DOHH2 (cell line): ENCODE results near the gene HLCS.

Experiments
- H3F3A ChIP-seq: fragments of 200-600 bp; sonication (generic), shearing (Covaris generic); 2 replicates; pipeline ENCODE4 v1.6.0; 2016; ENCODE audit warnings: antibody characterized with exemption, mild to moderate bottlenecking; ENCODE audit not compliant: control insufficient read depth, insufficient read depth
- H3K27ac ChIP-seq: fragments of 200-600 bp; sonication (generic); 2 replicates; pipeline ENCODE4 v1.5.1; 2014; ENCODE audit warnings: low read depth, mild to moderate bottlenecking, low read length, moderate library complexity
- H3K27me3 ChIP-seq: fragments of 200-600 bp; sonication (generic); 2 replicates; pipeline ENCODE4 v1.6.1; 2014; ENCODE audit warnings: mild to moderate bottlenecking, low read length, mixed read lengths; ENCODE audit not compliant: control insufficient read depth
- H3K36me3 ChIP-seq: fragments of 200-600 bp; sonication (generic); 2 replicates; pipeline ENCODE4 v1.6.1; 2014; ENCODE audit warnings: mild to moderate bottlenecking, low read length, moderate library complexity, mixed read lengths; ENCODE audit not compliant: control insufficient read depth
- H3K4me1 ChIP-seq: fragments of 200-600 bp; sonication (generic); 2 replicates; pipeline ENCODE4 v1.6.1; 2014; ENCODE audit warnings: mild to moderate bottlenecking, low read length, mixed read lengths; ENCODE audit not compliant: control insufficient read depth
- H3K4me2 ChIP-seq: fragments of 200-600 bp; sonication (generic); 2 replicates; pipeline ENCODE4 v1.6.0; 2014; ENCODE audit warnings: mild to moderate bottlenecking, low read length, moderate library complexity
- H3K4me3 ChIP-seq: fragments of 200-600 bp; sonication (generic); 2 replicates; pipeline ENCODE4 v1.5.1; 2014; ENCODE audit warnings: mild to moderate bottlenecking, low read length, mixed read lengths
- H3K79me2 ChIP-seq: fragments of 200-600 bp; sonication (generic); 2 replicates; pipeline ENCODE4 v1.6.1; 2014; ENCODE audit warnings: mild to moderate bottlenecking, low read length, mixed read lengths; ENCODE audit not compliant: control insufficient read depth
- H3K9me2 ChIP-seq: fragments of 200-600 bp; sonication (generic); replicated peaks from 2 replicates; pipeline ENCODE4 v1.6.1; 2014; ENCODE audit warnings: mild to moderate bottlenecking, low read length, mixed read lengths; ENCODE audit not compliant: control insufficient read depth
- H3K9me3 ChIP-seq: fragments of 200-600 bp; sonication (generic); 2 replicates; pipeline ENCODE4 v1.6.1; 2014; ENCODE audit warnings: antibody characterized with exemption, low read length, mixed read lengths; ENCODE audit not compliant: control insufficient read depth, insufficient read depth
- H4K20me1 ChIP-seq: fragments of 200-600 bp; sonication (generic); 2 replicates; pipeline ENCODE4 v1.6.0; 2014; ENCODE audit warnings: low read depth, mild to moderate bottlenecking, antibody characterized with exemption, low read length, moderate library complexity; ENCODE audit not compliant: control insufficient read depth, insufficient read depth
- CTCF ChIP-seq: fragments of 200-600 bp; sonication (generic); IDR thresholded peaks from one replicate; pipeline ENCODE4 v1.5.1; 2014; ENCODE audit warnings: antibody characterized with exemption, mild to moderate bottlenecking, low read depth, low read length; ENCODE audit not compliant: poor library complexity, severe bottlenecking
- EZH2phosphoT487 ChIP-seq: fragments of 200-600 bp; sonication (generic); IDR thresholded peaks from 2 replicates; pipeline ENCODE4 v1.6.1; 2017; ENCODE audit warnings: borderline replicate concordance, mild to moderate bottlenecking, antibody characterized with exemption, low read length, moderate library complexity, mixed read lengths

The HLCS gene

GRCh38 chr21:36803816-36804439, 162.5 kb downstream of the HLCS start:
- Histone ChIP-seq H3K4me3 (no peak overlapping the region), H3K9me2 (no peaks in the 10 kb centered on the region), H3K36me3 (no peaks in the 10 kb centered on the region), H3K4me2 (no peak overlapping the region), H3K27ac (no peak overlapping the region), H4K20me1 (no peaks in the 10 kb centered on the region), H3F3A (no peaks in the 10 kb centered on the region), H3K79me2 (no peaks in the 10 kb centered on the region), H3K27me3 (no peaks in the 10 kb centered on the region), H3K4me1 (no peaks in the 10 kb centered on the region), H3K9me3 (no peaks in the 10 kb centered on the region)
- TF ChIP-seq EZH2phosphoT487 (no peak), CTCF (no peak)

- no peaks in the 10 kb centered on the region for H4K20me1 ChIP-seq
- H3K36me3 ChIP-seq, result no peaks in the 10 kb centered on the region
- TF ChIP-seq CTCF, result no peak
- TF ChIP-seq EZH2phosphoT487, result no peak
- H3K9me3 ChIP-seq, result no peaks in the 10 kb centered on the region
- H3K79me2 ChIP-seq, result no peaks in the 10 kb centered on the region
- no peaks in the 10 kb centered on the region for H3K9me2 ChIP-seq
- no peak overlapping the region for H3K27ac ChIP-seq
- H3K27me3 ChIP-seq, result no peaks in the 10 kb centered on the region
- H3K4me1 ChIP-seq, result no peaks in the 10 kb centered on the region
- no peak overlapping the region for H3K4me2 ChIP-seq
- no peaks in the 10 kb centered on the region for H3F3A ChIP-seq
- no peak overlapping the region for H3K4me3 ChIP-seq
Observed at GRCh38 chr21:36803051-36803645, 163.3 kb downstream of the HLCS start.

- no peak for TF ChIP-seq CTCF
- TF ChIP-seq EZH2phosphoT487, result no peak
- Histone ChIP-seq H3K79me2 (no peaks in the 10 kb centered on the region), H3K4me1 (no peaks in the 10 kb centered on the region), H3K36me3 (no peaks in the 10 kb centered on the region), H3K9me2 (no peaks in the 10 kb centered on the region), H3K27me3 (no peaks in the 10 kb centered on the region), H3F3A (no peaks in the 10 kb centered on the region), H3K4me2 (no peak overlapping the region), H3K4me3 (no peak overlapping the region), H3K9me3 (peaks cover 7% of the 10 kb centered on the region; the same call in 1 of the 2 replicates), H3K27ac (no peak overlapping the region), H4K20me1 (no peaks in the 10 kb centered on the region)
Observed at GRCh38 chr21:36800734-36801133, 165.7 kb downstream of the HLCS start.
